HUDEP-2 (cell line): ENCODE measurements around the gene PLEKHH3.
A peak's percentile ranks its signal among the peaks of the same experiment; 100 is the strongest.

Experiments used
- DNase-seq, 76 experiments: peaks; one replicate each; lab custom pipeline; 2025; ENCODE audit not compliant: unreplicated experiment in 76 of 76; lab: John Stamatoyannopoulos, UW

The PLEKHH3 gene

GRCh38 chr17:42676424-42677011 lies at the start of gene PLEKHH3:
TSS of gene PLEKHH3 (minus strand) at chr17:42676994. CDS start at chr17:42676563, 431 bp downstream.
- DNase-seq: peak in 14 of 76 experiments; percentile 41 to 88 (median 62)

- no peak for DNase-seq
Observed at GRCh38 chr17:42725143-42725542, 48.3 kb upstream of the PLEKHH3 start.

- no peak for DNase-seq
Observed at GRCh38 chr17:42723636-42724035, 46.8 kb upstream of the PLEKHH3 start.

GRCh38 chr17:42720996-42721583 lies 44.3 kb upstream of the PLEKHH3 start:
- peak in 35 of 76 experiments; percentile 8 to 81 (median 57) for DNase-seq

- DNase-seq: no peak
Observed at GRCh38 chr17:42709561-42709960, 32.8 kb upstream of the PLEKHH3 start.

- no peak for DNase-seq
Observed at GRCh38 chr17:42708588-42708987, 31.8 kb upstream of the PLEKHH3 start.

GRCh38 chr17:42706732-42707131 lies 29.9 kb upstream of the PLEKHH3 start:
- peak in 57 of 76 experiments; percentile 16 to 72 (median 42) for DNase-seq

GRCh38 chr17:42704837-42705494 lies 28.2 kb upstream of the PLEKHH3 start:
- DNase-seq: no peak

- DNase-seq: no peak
Observed at GRCh38 chr17:42704490-42704836, 27.7 kb upstream of the PLEKHH3 start.

- no peak for DNase-seq
Observed at GRCh38 chr17:42702446-42702845, 25.7 kb upstream of the PLEKHH3 start.

GRCh38 chr17:42700586-42701289 lies 23.9 kb upstream of the PLEKHH3 start:
- DNase-seq: no peak

- DNase-seq: no peak
Observed at GRCh38 chr17:42699415-42699740, 22.6 kb upstream of the PLEKHH3 start.

- peak in 72 of 76 experiments; percentile 49 to 95 (median 79) for DNase-seq
Observed at GRCh38 chr17:42698736-42699414, 22.1 kb upstream of the PLEKHH3 start.

GRCh38 chr17:42697108-42697811 lies 20.5 kb upstream of the PLEKHH3 start:
- DNase-seq: no peak

GRCh38 chr17:42695500-42695899 lies 18.7 kb upstream of the PLEKHH3 start:
- DNase-seq: no peak

GRCh38 chr17:42694524-42694923 lies 17.7 kb upstream of the PLEKHH3 start:
- DNase-seq: no peak

- no peak for DNase-seq
Observed at GRCh38 chr17:42692489-42692888, 15.7 kb upstream of the PLEKHH3 start.

GRCh38 chr17:42691021-42691545 lies 14.3 kb upstream of the PLEKHH3 start:
- no peak for DNase-seq

GRCh38 chr17:42690596-42690995 lies 13.8 kb upstream of the PLEKHH3 start:
- DNase-seq: no peak

GRCh38 chr17:42687707-42688320 lies 11.0 kb upstream of the PLEKHH3 start:
- no peak for DNase-seq
